Stimulated activated CD8-positive, alpha-beta memory T cell treated with anti-CD3 and anti-CD28 coated beads, Interleukin-2, amount 100 ng/mL, for 1 hour (primary cell): ENCODE data around the gene SLC29A1.
A peak's percentile ranks its signal among the peaks of the same experiment; 100 is the strongest.
"Not testable (repeated sequence)": the region's sequence is repeated elsewhere in the genome, so short reads cannot be mapped to it uniquely, and the experiment has no call there.

Source experiments
- DNase-seq, 2 donors: peaks; one replicate each; pipeline ENCODE4 v3.0.0-alpha.2; 2020; ENCODE audit warnings: low read depth in 2 of 2

SLC29A1 gene

GRCh38 chr6:44223319-44224028, at the start of gene SLC29A1:
Gene SLC29A1 (plus strand): TSS chr6:44223595. CDS start chr6:44227314, 3,719 bp downstream.
- peak; percentile 62 to 75 for DNase-seq

GRCh38 chr6:44176130-44176761, 47.1 kb upstream of the SLC29A1 start:
- DNase-seq: no peak

- DNase-seq: peak; percentile 3 to 4
These were observed 46.5 kb upstream of the SLC29A1 start for GRCh38 chr6:44176762-44177509.

GRCh38 chr6:44177691-44178423, 45.5 kb upstream of the SLC29A1 start:
- DNase-seq: no peak

DNA sequence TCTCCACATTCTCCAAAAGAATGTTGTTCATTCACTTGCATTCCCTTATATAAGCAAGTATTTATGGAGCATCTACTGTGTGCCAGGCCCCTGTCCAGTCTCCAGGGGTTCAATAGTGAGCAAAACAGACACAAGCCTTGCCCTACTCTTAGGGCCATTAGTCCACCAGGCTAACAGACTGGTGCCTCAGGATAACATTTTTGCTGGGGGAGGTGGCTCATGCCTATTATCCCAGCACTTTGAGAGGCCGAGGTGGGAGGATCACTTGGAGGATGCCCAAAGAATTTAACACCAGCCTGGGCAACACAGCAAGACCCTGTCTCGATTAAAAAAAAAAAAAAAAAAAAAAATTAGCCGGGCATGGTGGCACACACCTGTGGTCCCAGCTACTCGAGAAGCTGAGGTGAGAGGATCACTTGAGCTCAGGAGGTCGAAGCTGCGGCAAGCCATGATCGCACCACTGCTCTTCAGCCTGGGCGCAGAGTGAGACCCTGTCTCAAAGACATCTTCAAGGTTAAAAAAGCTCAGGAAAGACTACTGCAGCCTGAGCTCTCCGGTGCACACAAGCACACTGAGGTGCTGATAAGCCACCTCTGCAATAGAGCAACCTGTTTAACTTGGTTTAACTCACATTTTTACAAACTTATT, 44.8 kb upstream of the SLC29A1 start:
- DNase-seq: no peak

- DNase-seq: no peak
These were observed 44.3 kb upstream of the SLC29A1 start for GRCh38 chr6:44179072-44179536.

DNA sequence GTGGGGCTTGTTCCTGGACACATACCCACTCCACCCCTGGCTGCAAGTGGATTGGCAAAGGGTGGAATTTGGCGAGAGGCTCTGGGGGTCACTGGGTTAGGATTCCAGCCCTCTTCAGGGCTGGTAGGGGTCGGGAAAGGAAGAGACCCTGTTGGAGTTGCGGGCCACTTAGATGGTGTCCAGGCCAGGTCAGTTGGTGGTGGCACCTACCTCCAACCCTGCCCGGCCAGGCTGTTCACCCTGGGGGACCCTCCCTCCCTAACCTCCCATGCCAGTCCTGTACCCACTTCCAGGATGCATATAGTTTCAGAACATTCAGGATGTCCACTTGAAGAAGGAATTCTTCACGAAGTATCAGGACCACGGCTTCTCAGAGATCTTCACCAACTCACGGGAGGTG, 43.7 kb upstream of the SLC29A1 start:
- no peak for DNase-seq

DNA sequence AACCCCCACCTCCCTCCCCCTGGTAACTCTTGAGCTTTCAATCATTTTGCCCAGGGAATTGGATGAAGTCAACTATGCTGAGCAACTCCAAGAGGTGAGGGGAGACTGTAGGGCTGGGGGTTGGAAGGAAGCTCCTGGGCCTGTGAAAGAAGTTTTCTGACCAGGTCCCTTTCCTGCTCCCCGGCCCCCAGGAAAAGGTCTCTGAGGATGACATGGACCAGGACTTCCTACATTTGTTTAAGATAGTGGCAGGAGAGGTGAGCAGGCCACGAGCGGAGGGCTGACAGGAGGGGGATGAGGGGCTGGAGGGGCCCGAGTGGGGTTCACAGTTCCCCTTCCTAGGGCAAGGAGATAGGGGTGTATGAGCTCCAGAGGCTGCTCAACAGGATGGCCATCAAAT, 43.0 kb upstream of the SLC29A1 start:
- no peak for DNase-seq

DNA sequence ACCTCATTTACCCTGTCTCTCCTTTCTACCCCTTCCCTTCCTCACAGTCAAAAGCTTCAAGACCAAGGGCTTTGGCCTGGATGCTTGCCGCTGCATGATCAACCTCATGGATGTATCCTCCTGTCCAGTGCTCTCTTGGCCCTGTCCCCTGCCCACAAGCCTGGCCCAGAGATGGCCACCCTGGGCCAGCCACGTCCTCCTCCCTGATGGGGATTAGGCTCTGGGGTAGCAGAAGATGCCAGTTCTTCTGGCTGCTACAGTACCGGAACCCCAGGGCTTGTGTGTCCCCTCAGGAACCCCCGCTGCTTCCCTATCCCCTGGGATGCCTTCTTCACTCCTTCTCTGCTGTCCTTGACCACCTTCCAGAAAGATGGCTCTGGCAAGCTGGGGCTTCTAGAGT, 42.5 kb upstream of the SLC29A1 start:
- DNase-seq: no peak

DNA sequence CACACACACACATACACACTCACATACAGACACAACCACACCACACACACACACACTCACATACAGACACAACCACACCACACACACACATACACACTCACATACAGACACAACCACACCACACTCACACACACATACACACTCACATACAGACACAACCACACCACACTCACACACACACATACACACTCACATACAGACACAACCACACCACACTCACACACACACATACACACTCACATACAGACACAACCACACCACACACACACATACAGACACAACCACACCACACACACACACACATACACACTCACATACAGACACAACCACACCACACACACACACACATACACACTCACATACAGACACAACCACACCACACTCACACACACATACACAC, 41.6 kb upstream of the SLC29A1 start:
- DNase-seq: not testable (repeated sequence)

- no peak for DNase-seq
These were observed 40.4 kb upstream of the SLC29A1 start for GRCh38 chr6:44182911-44183390.

DNA sequence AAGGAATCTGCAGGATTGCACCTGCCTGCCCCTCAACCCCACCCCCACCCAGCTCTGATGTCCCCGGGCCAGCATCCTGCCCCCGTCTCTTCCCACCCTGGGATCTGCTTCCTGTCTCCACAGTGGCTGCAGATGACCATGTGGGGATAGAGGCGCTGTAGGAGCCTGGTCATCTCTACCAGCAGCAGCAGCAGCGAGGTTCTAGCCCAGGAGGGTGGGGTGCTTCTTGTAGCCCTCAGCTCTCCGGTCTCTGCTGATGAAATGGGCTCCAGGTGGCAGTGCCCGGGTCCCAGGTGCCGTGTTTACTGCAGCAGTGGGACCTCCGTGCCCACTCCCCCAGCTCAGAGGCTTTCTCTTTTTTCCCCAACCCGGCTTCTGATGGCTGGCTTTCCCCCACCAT, 39.6 kb upstream of the SLC29A1 start:
- DNase-seq: no peak

DNA sequence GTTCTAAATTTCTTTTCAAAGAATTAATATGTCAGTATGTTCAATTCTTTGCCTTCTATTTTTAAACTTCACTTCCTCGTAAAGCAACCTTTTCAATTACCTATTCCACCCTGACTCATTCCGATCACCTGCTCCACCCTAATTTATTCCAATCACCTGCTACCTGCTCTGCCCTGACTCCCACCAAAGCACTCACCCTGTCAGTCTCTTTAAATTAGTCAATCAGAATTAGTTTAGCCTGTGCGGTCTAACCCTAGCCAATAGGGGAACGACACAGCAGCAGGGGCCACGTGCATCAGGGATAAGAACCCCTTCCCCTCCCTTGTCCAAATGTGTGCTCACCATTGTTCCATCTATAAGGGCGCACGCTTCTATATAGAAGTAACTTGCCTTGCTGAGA, 38.0 kb upstream of the SLC29A1 start:
- DNase-seq: not testable (repeated sequence)

DNA sequence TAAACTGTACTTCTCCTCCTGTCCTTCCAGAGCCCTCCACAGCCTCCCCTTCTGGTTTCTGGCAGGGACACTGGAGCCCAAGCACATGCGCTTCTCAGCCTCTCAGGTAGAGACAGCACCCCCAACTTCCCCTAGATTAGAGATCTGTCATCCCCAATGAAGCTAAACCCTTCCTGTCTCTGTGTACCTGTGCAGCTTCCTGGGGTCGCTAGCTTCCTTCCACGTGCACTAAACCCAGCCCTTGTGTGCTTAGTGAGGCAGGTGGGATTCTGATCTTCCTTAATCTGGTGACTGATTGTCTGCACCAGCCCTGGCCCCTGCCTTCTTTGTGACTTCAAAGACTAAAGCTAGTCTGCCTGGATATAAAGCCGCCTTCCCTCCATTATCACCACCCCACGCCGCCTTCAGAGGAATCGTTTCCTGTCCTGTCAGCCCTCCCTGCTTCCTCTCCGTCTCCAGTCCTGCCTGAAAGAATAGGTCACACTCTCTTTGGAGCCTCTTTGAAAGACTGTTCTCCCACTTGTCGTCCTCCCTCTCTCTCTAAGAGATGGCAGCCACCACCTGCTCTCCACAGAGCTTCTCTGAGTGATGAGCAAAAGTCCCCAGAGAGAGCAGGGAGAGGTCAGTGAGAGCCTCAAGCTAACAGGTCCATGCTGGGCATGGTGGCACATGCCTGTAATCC, 37.3 kb upstream of the SLC29A1 start:
- DNase-seq: no peak

DNA sequence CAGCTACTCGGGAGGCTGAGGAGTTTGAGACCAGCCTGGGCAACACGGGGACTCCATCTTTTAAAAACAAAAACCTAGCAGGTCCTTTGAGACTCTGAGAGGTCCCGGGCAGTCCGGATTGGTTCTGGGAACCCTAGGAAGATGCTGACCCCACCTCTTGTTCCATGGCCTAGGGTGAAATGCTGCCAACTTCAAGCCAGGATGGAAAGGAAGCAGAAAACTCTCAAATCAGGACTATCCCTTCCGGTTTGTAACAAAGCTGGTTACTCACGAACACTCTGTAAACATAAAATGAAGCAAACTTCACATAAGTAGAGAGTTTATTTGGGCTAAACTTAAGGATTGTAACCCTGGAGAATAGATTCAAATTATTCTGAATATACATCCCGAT, 36.8 kb upstream of the SLC29A1 start:
- DNase-seq: no peak

- no peak for DNase-seq
These were observed 34.6 kb upstream of the SLC29A1 start for GRCh38 chr6:44188819-44189218.

DNA sequence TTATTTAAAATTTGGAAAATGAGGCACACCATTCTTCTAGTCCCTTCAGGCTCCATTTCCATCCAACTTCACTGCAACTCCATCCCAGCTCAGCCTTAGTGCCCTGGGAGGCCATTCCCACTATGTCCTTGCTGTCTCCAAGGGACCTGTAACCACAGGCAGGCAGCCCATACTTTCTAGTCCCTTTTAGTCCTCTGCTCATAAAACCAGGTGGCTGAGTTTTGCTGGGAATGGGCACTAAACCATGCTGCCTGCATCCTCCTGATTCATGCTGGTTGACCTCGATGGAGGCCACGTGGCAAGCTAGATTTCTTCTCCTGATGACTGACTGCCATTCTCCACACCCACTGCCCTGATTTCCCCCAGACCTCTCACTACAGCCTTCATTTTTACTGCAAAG, 34.1 kb upstream of the SLC29A1 start:
- DNase-seq: no peak

- no peak for DNase-seq
These were observed 32.7 kb upstream of the SLC29A1 start for GRCh38 chr6:44190715-44191114.

DNA sequence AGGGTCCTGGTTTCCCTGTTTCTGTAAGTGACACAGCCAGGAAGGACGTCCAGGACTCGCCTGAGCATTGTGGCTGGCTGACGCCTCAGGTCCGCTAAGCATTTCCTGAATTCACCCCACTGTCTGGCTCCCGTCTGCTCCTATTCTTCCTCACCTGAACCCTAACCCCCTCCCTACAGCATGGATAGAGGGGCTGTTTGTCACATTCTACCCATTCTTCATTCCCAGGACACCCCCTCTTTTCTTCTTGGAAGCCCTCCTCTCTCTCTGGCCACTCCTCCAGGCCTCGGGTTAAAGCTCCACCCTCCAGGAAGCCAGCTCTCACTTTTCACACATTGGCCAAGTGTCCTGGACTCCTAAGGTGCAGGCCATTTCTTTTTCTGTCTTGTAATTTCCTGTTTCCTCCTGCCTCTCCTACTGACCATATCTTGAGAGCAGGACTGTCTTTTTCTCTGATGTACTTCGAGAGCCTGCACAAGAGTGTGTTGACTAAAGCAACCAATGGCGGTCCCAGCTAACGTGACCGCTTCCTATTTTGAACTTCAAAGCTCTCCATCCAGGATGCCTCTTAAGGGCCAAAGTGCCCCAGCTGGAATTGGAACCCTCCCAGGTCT, 30.9 kb upstream of the SLC29A1 start:
- no peak for DNase-seq

DNA sequence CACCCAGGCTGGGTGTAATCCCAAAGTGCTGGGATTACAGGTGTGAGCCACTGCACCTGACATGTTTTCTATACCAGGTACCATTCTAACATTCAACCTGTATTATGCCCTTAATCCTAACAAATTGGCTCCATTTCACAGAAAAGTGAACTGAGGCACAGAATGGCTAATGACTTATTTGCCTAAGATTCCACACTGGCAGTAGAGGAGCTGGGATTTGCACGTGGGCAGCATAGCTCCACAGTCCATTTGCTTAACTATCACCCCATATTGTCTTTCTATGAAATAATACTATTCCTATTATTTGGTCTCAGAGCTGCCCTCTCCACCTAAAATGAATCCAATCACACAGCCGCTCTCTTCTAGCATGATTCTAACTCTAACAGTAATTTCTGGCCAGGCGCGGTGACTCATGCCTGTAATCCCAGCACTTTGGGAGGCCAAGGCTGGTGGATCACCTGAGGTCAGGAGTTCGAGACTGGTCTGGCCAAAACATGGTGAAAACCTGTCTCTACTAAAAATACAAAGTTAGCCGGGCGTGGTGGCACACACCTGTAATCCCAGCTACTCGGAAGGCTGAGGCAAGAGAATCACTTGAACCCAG, 30.0 kb upstream of the SLC29A1 start:
- no peak for DNase-seq
